Astrocyte of the spinal cord (primary cell): Measurements from ENCODE around the gene IL18R1.

ENCODE experiments used
- DNase-seq: peaks from one replicate; pipeline ENCODE4 v3.0.0; 2011; ENCODE audit warnings: low read depth, low spot score
- H3K4me3 ChIP-seq: 2 replicates; pipeline ENCODE4 v1.5.1; 2011; ENCODE audit warnings: low read depth, mild to moderate bottlenecking, low read length, moderate library complexity
- CTCF ChIP-seq: IDR thresholded peaks from 2 replicates; pipeline ENCODE4 v1.5.1; 2012; ENCODE audit warnings: low read depth, mild to moderate bottlenecking, low read length, inconsistent platforms
- in situ Hi-C: cut with HindIII; loops from 2 replicates; pipeline ENCODE4 v1.10.0; 2017; ENCODE audit warnings: low sequenced_read_pairs

The IL18R1 gene

GRCh38 chr2:102438578-102438977 lies 83.0 kb downstream of the IL18R1 start:
- no peak for DNase-seq
- no peak overlapping the region for H3K4me3 ChIP-seq

GRCh38 chr2:102439065-102439695 lies 83.6 kb downstream of the IL18R1 start:
- in situ Hi-C loops, result no loop called here
- TF ChIP-seq CTCF, result no peak
- no peak overlapping the region for H3K4me3 ChIP-seq
- DNase-seq, result peak; percentile 66

More at GRCh38 chr2:102438578-102438977, 83.0 kb downstream of the IL18R1 start:
- no peak for TF ChIP-seq CTCF
- in situ Hi-C loops, result no loop called here

GRCh38 chr2:102442967-102443828 lies 87.6 kb downstream of the IL18R1 start:
- peak; percentile 78 for TF ChIP-seq CTCF
- H3K4me3 ChIP-seq, result no peak overlapping the region
- peak; percentile 34 for DNase-seq
- in situ Hi-C loops, result no loop called here

- no peak overlapping the region for H3K4me3 ChIP-seq
- no peak for TF ChIP-seq CTCF
- no peak for DNase-seq
- in situ Hi-C loops, result no loop called here
Observed at GRCh38 chr2:102444233-102444632, 88.6 kb downstream of the IL18R1 start.

- H3K4me3 ChIP-seq, result no peak overlapping the region
- no peak for DNase-seq
- in situ Hi-C loops, result no loop called here
- TF ChIP-seq CTCF, result no peak
Observed at GRCh38 chr2:102446936-102447335, 91.3 kb downstream of the IL18R1 start.
